Breast epithelium (tissue), 3 donors: ENCODE measurements around the gene CNTNAP5.

ENCODE experiments used
- CTCF ChIP-seq, 3 donors: fragments of 450-650 bp; IDR thresholded peaks; one replicate each; pipeline ENCODE4 v1.5.1; 2016 to 2017; ENCODE audit warnings: antibody characterized with exemption in 3 of 3, mild to moderate bottlenecking in 3 of 3, moderate library complexity in 3 of 3
- POLR2A ChIP-seq: fragments of 450-650 bp; IDR thresholded peaks from one replicate; pipeline ENCODE4 v1.6.1; 2016; ENCODE audit warnings: antibody characterized with exemption, mild to moderate bottlenecking, moderate library complexity
- POLR2AphosphoS5 ChIP-seq, 3 donors: sonication (generic); formaldehyde crosslinking; IDR thresholded peaks; one replicate each; pipeline ENCODE4 v1.6.1; 2017; ENCODE audit warnings: antibody characterized with exemption in 3 of 3

- TF ChIP-seq CTCF (IDR thresholded peaks at IDR 0.05) (no peak), POLR2A (no peak), POLR2AphosphoS5 (IDR thresholded peaks at IDR 0.05) (no peak)
Observed at GRCh38 chr2:124261456-124261855, 236.4 kb downstream of the CNTNAP5 start.
